ENCODE results near the gene VPS26C.

VPS26C gene

DNA sequence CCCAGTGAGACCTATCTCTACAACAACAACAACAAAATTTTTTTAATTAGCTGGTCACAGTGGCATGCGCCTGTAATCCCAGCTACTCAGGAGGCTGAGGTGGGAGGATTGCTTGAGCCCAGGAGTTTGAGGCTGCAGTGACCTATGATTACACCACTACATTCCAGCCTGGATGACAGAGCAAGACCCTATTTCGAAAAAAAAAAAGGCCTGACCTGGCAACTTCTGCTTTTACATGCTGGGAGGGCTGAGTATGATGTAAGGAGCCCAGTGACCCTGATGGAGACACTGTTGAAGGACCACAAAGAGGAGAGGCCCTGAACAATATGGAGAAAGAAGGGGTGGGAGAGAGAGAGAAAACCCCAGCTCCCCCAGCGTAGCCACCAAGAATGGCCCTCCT is 9.2 kb upstream of the VPS26C start:
- DNase-seq, result no peak
- Histone ChIP-seq H3K27ac (no peak overlapping the region), H3K9me3 (ENCODE audit: severe bottlenecking) (no peaks in the 10 kb centered on the region), H3K4me3 (ENCODE audit: low read depth, low read length) (no peak overlapping the region), H3K27me3 (ENCODE audit: insufficient read depth, low read depth, severe bottlenecking) (no peaks in the 10 kb centered on the region), H3K36me3 (no peaks in the 10 kb centered on the region)
- TF ChIP-seq, protein P1, sequence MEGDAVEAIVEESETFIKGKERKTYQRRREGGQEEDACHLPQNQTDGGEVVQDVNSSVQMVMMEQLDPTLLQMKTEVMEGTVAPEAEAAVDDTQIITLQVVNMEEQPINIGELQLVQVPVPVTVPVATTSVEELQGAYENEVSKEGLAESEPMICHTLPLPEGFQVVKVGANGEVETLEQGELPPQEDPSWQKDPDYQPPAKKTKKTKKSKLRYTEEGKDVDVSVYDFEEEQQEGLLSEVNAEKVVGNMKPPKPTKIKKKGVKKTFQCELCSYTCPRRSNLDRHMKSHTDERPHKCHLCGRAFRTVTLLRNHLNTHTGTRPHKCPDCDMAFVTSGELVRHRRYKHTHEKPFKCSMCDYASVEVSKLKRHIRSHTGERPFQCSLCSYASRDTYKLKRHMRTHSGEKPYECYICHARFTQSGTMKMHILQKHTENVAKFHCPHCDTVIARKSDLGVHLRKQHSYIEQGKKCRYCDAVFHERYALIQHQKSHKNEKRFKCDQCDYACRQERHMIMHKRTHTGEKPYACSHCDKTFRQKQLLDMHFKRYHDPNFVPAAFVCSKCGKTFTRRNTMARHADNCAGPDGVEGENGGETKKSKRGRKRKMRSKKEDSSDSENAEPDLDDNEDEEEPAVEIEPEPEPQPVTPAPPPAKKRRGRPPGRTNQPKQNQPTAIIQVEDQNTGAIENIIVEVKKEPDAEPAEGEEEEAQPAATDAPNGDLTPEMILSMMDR (IDR thresholded peaks at IDR 0.05; ENCODE audit: low read depth, low read length), result no peak

GRCh38 chr21:37273911-37274690 is 7.0 kb upstream of the VPS26C start:
- no peaks in the 10 kb centered on the region for H3K27me3 ChIP-seq (ENCODE audit: insufficient read depth, low read depth, severe bottlenecking)
- DNase-seq, result no peak
- no peaks in the 10 kb centered on the region for H3K36me3 ChIP-seq
- no peak overlapping the region for H3K4me3 ChIP-seq (ENCODE audit: low read depth, low read length)
- no peaks in the 10 kb centered on the region for H3K9me3 ChIP-seq (ENCODE audit: severe bottlenecking)
- no peak overlapping the region for H3K27ac ChIP-seq
- TF ChIP-seq, protein P1 (IDR thresholded peaks at IDR 0.05; ENCODE audit: low read depth, low read length), result no peak

GRCh38 chr21:37273440-37273839 is 6.3 kb upstream of the VPS26C start:
- TF ChIP-seq, protein P1 (IDR thresholded peaks at IDR 0.05; ENCODE audit: low read depth, low read length), result no peak
- DNase-seq, result no peak
- H3K4me3 ChIP-seq (ENCODE audit: low read depth, low read length), result no peak overlapping the region
- no peaks in the 10 kb centered on the region for H3K9me3 ChIP-seq (ENCODE audit: severe bottlenecking)
- H3K27ac ChIP-seq, result no peak overlapping the region
- no peaks in the 10 kb centered on the region for H3K27me3 ChIP-seq (ENCODE audit: insufficient read depth, low read depth, severe bottlenecking)
- no peaks in the 10 kb centered on the region for H3K36me3 ChIP-seq

- no peaks in the 10 kb centered on the region for H3K9me3 ChIP-seq (ENCODE audit: severe bottlenecking)
- no peak overlapping the region for H3K27ac ChIP-seq
- H3K4me3 ChIP-seq (ENCODE audit: low read depth, low read length), result no peak overlapping the region
- no peaks in the 10 kb centered on the region for H3K27me3 ChIP-seq (ENCODE audit: insufficient read depth, low read depth, severe bottlenecking)
- DNase-seq, result no peak
- TF ChIP-seq, protein P1 (IDR thresholded peaks at IDR 0.05; ENCODE audit: low read depth, low read length), result no peak
- H3K36me3 ChIP-seq, result no peaks in the 10 kb centered on the region
Observed at GRCh38 chr21:37272897-37273296, 5.8 kb upstream of the VPS26C start.

DNA sequence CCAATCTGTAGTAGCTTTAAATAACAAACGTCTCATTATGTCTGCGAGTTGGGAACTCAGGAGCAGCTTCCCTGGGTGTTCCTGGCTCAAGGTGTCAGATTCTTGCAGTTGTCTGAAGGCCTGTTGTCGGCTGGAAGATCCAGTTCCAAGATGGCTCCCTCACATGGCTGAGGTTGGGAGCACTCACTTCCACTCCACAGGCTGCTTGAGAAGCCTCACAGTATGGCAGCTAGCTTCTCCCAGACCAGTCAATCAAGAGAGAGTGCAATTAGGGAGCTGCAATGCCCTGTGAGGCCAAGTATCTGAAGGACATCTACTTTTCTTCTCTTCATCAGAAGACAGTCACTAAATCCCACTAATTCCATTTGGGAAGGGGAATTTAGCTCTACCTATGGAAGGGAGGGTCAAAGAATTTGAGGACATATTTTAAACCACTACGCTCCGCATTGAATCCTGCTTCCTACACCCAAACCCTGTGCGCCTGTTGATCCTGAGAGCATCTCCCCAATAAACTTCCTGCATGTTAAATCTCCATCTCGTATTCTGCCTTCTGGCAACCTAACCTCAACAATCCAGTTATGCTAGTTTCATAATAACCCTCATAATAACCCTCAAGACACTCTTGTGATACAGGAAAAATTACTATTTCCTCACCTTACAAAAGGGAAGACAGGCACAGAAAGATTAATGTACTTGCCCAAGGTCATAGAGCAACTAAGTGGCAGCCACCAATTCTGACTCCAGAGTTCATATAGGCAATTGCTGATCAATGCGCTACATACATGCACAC is 3.6 kb upstream of the VPS26C start:
- no peak overlapping the region for H3K27ac ChIP-seq
- TF ChIP-seq, protein P1 (IDR thresholded peaks at IDR 0.05; ENCODE audit: low read depth, low read length), result no peak
- no peak for DNase-seq

More for the DNA sequence above, 3.6 kb upstream of the VPS26C start:
- H3K36me3 ChIP-seq, result no peaks in the 10 kb centered on the region; the same call in 1 of the 2 replicates
- no peak overlapping the region for H3K4me3 ChIP-seq (ENCODE audit: low read depth, low read length)
- H3K27me3 ChIP-seq (ENCODE audit: insufficient read depth, low read depth, severe bottlenecking), result no peaks in the 10 kb centered on the region
- H3K9me3 ChIP-seq (ENCODE audit: severe bottlenecking), result no peaks in the 10 kb centered on the region
